ACHN (cell line): ENCODE results near the gene XYLB.
"Not testable (repeated sequence)": the region's sequence is repeated elsewhere in the genome, so short reads cannot be mapped to it uniquely, and the experiment has no call there.

ENCODE experiments used
- DNase-seq: peaks from one replicate; pipeline ENCODE4 v3.0.0-alpha.2; 2015
- in situ Hi-C: cut with HindIII; loops from 2 replicates; pipeline ENCODE4 v1.10.0; 2017; ENCODE audit warnings: low sequenced_read_pairs, low pct_ligation_motif_present, low pct_unique_long_range_greater_than_20kb

Gene XYLB

DNA sequence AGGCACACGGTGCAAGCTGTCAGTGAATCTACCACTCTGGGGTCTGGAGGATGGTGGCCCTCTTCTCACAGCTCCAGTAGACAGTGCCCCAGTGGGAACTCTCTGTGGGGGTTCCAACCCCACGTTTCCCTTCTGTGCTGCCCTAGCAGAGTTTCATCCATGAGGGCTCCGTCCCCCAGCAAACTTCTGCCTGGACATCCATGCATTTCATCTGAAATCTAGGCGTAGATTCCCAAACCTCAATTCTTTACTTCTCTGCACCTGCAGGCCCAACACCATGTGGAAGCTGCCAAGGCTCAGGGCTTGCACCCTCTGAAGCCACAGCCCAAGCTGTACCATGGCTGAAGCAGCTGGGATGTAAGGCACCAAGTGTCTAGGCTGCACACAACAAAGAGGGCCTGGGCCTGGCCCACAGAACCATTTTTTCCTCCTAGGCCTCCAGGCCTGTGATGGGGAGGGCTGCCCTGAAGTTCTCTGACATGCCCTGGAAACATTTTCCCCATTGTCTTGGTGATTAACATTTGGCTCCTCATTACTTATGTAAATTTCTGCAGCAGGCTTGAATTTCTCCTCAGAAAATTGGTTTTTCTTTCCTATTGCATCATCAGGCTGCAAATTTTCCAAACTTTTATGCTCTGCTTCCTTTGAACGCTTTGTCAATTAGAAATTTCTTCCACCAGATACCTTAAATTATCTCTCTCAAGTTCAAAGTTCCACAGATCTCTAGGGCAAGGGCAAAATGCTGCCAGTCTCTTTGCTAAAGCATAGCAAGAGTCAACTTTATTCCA is 86.5 kb downstream of the XYLB start:
- in situ Hi-C loops: not testable (repeated sequence)
- DNase-seq: peak; percentile 1

DNA sequence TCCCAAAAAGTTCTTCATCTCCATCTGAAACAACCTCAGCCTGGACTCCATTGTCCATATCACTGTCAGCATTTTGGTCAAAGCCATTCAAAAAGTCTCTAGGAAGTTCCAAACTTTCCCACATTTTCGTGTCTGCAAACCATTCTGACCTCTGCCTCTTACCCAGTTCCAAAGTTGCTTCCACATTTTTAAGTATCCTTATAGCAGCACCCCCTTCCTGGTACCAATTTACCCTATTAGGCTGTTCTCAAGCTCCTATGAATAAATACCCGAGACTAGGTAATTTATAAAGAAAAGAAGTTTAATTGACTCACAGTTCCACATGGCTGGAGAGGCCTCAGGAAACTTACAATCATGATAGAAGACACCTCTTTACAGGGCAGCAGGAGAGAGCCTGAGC is 87.1 kb downstream of the XYLB start:
- DNase-seq, in situ Hi-C loops: not testable (repeated sequence)

DNA sequence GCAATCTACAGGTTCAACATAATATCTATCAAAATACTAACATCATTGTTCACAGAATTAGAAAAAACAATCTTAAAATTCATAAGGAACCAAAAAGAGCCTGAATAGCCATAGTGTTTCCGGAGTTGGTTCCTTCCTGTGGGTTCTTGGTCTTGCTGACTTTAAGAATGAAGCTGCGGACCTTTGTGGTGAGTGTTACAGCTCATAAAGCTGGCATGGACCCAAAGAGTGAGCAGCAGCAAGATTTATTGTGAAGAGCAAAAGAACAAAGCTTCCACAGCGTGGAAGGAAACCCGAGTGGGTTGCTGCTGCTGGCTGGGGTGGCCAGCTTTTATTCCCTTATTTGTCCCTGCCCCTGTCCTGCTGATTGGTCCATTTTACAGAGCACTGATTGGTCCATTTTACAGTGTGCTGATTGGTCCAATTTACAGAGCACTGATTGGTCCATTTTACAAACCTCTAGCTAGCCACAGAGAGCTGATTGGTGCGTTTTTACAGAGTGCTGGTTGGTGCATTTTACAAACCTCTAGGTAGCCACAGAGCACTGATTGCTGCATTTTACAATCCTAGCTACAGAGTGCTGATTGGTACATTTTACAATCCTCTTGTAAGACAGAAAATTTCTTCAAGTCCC is 92.0 kb downstream of the XYLB start:
- in situ Hi-C loops, DNase-seq: not testable (repeated sequence)

DNA sequence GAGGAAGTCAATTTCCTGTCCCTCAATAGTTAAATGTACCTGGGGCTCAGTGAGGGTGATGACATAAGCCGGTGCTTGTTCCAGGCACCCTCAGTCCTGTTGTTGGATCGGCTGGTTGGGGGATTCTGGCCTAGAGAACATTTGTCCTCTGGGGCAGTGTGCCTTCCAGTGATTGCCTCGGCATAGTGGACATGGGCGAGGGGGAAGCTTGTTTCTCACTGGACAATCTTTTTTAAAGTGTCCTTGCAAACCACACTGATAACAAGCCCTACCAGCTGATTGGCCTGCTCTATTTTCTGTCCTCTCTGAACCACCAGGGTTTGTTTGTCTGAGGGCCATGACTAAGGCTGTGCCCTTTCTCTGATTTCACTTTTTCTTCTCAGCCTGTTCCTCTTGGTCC is 96.6 kb downstream of the XYLB start:
- in situ Hi-C loops, DNase-seq: not testable (repeated sequence)

DNA sequence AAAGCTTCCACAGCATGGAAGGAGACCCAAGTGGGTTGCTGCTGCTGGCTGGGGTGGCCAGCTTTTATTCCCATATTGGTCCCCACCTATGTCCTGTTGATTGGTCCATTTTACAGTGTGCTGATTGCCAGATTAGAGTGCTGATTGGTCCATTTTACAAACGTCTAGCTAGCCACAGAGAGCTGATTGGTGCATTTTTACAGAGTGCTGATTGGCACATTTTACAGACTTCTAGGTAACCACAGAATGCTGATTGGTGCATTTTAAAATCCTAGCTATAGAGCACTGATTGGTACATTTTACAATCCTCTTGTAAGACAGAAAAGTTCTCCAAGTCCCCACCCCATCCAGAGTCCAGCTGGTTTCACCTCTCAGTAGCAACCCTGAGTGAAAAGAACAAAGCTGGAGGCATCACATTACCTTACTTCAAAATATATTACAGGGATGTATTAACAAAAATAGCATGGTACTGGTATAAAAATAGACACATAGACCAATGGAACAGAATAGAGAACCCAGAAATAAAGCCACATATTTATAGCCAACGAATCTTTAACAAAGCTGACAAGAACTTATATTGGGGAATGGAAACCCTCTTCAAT is 99.6 kb downstream of the XYLB start:
- in situ Hi-C loops: no loop called here

DNA sequence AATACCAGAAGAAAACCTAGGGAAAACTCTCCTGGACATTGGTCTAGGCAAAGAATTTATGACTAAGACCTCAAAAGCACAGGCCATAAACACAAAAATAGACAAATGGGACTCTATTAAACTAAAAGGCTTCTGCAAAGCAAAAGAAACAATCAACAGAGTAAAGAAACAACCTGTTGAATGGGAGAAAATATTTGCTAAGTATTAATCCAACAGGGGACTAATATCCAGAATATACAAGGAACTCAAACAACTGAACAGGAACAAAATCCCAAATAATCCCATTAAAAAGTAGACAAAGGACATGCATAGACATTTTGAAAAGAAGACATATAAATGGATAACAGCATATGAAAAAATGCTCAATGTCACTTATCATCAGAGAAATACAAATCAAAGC is 100.2 kb downstream of the XYLB start:
- in situ Hi-C loops: no loop called here
- no peak for DNase-seq

More for the DNA sequence above, 99.6 kb downstream of the XYLB start:
- no peak for DNase-seq

DNA sequence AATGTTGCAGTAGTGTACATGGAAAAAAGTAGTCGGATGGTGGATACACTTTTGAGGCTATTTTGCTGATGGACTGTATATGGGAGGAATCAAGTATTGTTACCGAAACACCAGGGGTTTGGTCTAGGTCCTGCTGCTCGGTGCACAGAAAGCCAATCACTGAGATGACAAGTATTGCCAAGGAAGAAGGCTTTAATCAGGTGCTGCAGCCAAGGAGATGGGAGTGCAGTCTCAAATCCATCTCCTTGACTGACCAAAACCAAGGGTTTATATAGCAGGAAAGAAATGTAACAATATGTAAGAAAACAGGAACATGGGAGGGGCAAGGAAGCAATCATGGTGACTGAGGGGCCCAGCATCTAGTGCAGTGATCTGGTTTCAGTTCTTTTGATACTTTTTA is 104.3 kb downstream of the XYLB start:
- in situ Hi-C loops: no loop called here
- no peak for DNase-seq

DNA sequence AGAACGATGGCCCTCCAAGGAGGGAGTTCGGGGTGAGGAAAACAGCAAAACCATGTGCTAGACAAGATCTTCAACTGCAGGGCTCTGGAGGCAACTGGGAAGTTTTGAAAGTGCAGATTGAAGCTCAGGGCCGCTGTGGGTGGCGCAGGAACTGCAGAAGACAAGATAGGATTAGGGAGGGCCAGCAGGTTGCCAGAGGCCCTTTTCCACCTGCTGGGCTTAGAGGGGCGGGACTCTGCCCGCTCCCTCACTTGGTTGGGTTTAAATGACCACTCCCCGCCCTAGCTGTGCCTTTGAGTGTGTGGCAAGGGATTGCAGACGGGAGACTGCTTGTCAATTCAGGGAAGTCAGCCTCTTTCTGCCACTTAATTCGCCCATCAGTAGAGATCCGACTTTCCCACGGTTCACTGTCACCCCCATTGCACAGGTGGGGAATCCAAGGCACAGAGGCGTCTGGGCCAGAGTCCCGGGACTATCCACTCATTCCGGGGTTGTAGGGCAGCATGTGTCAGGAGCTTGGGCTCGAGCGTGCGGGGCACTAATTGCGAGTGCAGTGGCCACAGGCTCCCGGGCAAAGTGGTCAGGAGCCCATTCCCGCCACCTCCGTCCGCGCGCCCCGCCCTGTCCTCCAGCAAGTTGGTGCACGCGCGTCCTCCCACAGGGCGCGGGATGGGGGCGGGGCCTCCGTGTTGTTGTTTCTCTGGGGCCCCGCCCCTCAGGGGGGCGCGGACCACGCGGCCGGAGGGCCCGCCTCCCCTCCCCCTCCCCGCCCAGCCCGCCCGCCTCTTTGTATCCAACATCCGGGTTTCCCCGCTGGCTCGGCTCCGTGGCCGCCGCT is 106.7 kb downstream of the XYLB start, which contains the start of gene ACVR2B:
Gene ACVR2B, plus strand, starts transcription at position 816 of the 838 bp plus-strand sequence. CDS start 433 bp downstream, outside the sequence.
- DNase-seq: peak; percentile 74
- in situ Hi-C loops: no loop called here

DNA sequence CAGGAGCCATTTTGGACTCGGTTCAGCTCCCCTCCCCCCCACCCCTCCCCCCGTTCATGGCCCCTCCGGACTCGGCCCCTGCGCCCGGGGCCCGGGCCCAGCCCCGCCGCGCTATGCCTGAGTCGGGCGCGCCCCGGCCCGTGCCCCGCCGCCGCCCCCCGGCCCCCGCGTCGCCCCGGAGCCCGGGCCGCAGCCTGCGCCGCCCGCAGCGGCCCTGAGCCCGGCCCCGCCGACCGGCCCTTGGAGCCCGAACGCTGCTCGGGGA is 107.3 kb downstream of the XYLB start:
- in situ Hi-C loops: no loop called here
- no peak for DNase-seq

DNA sequence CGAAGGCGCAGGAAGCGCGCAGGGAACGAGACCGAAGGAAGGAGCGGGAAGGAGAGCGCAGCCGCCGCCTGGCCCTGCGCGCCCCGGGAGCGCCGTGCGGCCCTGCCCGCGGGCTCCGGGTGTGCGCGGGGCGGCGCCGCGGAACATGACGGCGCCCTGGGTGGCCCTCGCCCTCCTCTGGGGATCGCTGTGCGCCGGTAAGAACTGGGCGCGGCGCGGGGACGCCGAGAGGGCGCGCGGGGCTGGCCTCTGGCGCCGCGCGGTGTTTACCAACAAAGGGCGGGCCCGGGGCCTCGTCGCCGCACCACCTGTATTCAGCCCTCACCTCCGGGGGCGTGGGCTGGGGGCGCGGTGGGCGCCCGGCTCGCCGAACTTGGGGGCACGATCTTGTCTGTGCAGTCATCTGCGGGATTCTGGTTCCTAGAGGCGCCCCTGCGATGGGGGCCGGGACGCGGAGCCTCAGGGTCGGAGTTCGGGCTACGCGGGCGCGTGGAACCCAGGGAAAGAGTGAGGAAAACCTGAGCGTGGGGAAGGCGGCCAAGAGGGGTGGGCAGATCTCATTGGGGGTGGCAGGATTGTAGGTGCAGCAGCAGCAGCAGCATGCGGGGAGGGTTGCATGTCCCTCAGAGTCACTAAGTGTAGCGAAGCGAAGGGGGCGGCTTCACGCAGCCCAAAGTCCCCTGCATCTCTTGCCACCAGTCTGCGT is 107.7 kb downstream of the XYLB start:
- in situ Hi-C loops: no loop called here
- peak; percentile 42 for DNase-seq

DNA sequence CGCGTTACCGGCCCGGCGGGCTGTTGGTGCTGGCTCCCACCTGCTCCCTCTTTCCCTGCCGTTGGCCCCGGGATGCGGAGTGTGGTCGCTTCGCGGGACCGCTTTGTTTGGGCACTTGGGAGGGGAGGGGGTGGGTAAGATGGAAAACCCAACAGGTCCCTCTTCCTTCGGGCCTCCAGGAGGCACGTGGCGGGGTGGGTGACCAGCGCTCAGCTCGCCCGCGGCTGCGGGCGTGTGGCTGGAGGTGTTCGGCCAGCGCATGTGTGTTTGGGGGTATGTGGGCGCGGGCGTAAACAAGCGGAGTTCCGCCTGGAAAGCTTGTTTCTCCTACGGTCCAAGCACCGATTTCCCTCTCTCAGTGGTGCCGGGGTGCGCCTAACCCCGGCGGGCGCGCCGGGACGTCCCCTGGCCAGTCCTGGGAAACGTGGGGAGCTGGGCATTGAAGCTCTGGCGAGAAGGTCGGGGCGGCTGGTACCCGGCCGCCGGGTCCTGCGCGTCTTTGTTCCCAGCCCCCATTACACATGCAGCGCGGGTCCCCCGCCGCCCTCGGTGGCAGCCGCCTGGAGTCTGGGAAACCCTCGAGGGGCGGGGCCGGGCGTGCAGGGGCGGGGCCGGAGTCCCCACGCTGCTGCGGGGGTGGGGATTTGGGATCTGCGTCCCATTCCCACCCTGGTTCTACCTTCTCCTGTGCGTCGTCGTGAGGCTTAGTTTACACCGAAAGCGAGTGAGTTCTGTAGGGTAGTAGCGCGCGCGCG is 108.5 kb downstream of the XYLB start:
- DNase-seq: peak; percentile 52
- in situ Hi-C loops: no loop called here

DNA sequence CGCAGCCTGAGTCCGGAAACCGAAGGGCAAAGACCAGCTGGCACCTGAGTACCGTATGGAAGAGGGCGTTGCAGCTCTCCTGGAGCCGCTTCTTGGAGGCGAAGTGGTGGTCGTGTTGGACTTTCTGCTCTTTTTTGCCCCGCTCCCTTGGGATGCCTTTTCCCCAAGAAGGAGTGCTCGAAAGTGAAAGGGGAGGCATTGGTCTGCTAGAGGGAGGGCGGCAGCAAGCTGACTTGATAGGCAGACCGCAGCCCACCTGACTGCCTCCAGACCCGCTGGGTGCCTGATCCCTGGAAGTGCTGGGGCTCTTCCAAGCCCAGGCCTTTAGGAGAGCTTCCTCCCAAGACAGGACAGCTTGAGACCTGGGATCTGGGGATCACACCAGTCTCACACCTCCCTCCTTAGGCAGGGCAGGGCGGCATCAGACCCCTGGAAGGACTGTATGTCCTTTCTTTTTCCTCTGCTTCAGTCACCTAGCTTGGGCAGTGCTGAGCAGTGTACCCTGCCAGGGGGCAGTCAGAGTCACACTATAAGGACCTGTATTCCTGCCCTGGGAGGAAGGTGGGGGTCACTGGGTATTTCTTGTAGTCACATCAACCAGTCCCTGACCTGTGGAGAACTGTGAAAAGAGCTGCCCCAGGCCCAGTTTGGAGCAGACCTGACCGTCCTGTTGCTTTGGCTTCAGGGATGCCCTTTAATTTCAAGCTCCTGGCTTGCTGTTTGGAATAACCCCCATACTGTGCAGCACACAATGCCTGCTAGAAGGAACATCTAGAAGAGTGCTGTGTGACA is 109.2 kb downstream of the XYLB start:
- in situ Hi-C loops: no loop called here
- DNase-seq: no peak

DNA sequence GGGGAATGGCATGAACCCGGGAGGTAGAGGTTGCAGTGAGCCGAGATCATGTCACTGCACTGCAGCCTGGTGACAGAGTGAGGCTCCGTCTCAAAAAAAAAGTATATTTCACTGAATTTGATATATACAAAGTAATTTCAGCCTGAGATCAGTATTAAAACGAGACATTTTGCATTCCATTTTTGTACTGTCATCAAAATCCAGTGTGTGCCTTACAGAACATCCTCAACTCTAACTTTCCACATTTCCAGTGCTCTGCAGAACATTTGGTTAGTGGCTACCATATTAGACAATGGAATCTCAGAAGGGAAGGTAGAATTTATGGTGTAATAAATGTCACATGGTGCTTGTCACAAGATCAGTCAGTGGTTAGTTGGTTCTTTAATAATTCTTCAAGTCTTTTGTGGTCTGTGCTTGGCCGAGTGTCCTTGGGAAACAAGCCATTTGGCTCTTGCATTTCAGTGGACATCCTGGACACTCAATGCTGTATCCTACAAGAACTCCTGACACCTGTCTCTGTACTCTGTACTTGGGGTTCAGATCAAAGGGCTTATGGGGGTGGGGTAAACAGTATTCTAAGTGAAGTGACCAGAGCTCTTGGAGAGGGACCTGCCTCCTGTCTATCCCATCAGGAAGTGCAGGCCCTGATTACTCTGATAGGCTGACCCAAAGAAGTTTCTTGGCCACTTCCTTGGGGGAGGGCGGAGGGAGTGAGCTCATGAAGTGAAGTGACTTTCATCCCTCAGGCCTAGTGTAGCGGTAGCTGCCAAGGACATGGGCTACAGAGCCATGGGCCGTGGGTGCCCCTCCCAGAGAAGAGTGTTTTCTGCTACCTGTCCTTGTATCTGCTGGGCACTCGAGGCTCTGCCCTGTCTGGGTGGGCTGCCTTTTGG is 110.8 kb downstream of the XYLB start:
- DNase-seq: no peak
- in situ Hi-C loops: no loop called here

DNA sequence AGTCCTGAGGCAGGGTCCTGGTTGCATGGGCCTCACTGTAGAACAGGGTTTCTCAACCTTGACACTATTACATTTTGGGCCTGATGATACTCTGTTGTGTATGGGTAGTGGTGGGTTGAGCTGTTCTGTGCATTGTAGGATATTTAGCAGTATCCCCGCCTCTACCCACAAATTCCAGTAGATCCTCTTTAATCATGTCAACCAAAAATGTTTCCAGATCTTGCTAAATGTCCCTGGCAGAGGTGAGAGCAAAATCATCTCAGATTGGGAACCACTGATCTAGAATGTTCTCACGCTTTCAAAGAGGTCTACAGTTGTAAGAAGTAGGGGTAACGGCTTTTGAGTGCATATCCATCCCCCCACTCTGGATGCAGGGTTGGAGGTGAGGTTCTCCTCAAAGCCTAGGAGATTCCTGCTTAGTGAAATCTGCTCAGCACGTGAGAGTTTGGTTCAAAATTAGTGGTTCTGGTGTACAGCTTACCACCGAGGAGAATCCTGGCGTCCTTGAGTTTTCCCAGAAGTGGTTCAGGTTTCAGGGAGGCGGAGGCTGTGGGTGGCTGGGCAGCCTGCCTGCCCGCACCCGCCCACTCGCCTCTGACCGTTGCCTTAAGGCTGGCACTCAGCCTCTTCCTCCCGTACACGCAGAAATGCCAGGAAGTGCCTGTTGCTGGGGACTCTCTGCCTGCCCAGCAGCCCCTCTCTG is 112.4 kb downstream of the XYLB start:
- in situ Hi-C loops: no loop called here
- DNase-seq: no peak

DNA sequence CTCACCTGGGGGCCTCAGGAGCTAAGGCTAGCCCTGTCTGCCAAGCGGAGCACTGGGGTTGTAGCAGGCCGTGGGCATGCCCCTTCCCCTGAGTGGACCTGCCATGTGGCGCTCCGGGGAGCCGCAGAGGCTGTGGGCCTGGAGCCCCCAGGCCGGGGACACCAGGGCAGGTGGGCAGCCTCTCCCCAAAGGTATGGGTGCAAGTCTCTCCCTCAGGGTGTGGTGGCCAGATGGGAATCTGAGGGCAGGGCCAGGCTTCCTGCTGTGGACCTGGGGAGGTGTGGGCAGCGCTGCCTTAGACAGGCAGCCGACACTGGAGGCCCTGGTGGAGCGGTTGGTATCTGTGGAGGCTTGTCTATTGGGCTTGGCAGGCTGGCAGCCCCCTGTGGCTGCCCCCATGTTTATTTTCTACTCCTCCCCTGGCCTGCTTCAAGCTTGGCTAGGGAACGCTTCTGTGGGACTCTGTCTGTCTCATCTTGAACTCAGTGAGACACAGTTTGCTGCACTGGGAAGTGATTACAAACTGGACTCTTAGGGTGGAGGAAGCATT is 113.0 kb downstream of the XYLB start:
- in situ Hi-C loops: no loop called here
- no peak for DNase-seq
